Endothelial cell of hepatic sinusoid (primary cell): ENCODE results near the gene ZCCHC24.

Experiments
- in situ Hi-C: cut with HindIII; loops from 2 replicates; pipeline ENCODE4 v1.10.0; 2017; ENCODE audit warnings: low sequenced_read_pairs

ZCCHC24 gene

DNA sequence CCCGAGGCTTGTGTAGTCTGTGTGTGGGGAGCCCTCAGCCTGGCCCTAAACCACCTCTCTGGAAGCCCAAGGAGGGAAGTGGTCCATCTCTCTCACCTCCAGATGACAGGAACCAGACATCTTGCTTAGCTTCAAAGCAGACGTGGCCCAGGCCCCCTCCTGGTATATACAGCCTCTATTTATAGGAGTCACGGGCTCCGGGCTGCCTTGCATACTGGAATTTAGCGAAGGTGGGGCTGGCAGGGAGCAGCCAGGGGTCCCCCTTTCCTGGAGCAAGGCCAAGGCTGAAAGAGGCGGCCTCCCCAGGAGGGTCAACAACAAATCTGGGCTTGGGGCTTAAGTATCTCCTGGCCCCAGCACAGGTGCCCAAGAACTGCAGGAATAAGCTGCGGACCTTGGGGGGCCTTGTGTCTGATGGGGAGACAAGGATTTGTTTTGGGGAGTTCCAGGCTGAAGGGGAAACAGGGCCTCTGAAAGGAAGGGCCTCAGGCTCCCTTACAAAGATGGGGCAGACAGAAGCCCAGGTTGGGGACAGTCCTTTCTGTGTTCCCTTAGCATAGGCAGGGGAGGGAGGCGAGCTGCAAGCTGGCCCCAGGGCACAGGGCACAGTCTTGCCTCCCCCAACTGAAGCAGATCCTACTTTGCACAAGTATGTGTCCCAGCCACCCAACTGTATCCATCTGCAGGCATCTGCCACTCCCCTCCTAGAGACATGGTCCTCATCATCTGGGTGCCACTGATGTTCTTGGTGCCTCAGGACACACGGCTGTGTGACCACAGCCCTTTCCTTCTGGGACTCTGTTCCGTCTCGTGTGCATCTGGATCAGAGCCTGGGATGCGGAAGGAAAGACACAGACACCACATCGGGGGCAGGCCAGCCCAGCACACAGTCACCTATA, 11.9 kb downstream of the ZCCHC24 start:
- in situ Hi-C loops = no loop called here

DNA sequence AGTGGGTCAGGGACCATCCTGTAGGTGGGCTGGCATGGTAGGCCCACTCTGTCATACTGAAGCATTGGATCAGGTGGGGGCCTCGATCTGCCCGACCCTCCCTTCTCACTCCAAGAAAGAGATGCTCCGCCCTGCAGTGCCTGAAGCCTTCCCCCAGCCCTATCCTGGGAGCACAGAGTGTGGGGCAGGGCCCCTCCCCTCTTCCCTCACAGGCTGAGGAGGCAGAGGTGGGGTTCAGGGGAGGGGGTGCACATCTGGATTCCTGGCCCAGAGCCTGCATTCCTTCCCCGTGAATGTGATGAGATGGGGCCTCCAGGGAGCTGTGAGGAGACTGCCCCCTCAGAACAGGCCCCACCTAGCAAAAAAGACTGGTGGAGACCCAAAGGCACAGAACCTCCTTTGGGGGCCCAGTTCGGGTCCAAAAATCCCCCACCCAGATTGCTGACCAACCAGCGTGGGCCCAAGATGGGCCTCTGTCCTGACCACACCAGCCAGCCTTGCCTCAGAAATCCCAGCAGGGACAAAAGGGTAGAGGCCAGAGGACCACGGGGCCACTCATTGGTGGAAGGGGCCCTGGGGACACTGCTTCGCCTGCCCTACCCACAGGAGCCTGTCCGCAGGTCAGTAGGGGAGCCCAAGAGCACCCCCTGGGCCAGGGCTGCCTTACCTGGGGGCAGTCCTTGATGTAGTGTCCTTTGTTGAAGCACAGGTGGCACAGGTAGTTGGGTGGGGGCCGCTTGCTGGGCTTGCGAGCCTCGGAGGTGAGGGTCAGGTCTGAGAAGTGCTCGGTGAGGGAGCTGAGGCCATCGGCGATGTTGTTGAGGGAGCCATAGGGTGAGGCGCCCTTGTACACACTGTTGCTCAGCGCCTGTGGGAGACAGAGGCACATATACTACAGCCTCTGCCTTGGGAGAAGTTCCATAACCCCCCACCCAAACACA, 13.3 kb downstream of the ZCCHC24 start:
- in situ Hi-C loops = no loop called here

DNA sequence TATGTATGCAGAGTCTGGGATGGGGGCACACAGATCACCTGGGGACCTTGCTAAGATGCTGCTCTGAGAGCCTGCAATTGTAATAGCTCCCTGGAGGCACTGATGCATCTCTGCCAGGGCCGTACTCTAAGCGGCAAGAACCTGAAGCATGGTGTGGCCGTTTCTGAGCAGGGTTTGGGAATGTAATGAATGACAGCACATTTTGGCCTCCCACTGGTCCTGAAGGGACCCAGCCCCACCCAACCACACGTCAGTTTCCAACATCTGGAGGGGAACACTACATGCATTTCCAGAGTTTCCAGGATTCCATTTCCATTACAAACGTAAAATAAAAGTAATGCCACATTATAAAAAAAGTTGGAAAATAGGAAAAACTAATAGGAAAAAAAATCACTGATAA, 14.0 kb downstream of the ZCCHC24 start:
- in situ Hi-C loops = no loop called here

DNA sequence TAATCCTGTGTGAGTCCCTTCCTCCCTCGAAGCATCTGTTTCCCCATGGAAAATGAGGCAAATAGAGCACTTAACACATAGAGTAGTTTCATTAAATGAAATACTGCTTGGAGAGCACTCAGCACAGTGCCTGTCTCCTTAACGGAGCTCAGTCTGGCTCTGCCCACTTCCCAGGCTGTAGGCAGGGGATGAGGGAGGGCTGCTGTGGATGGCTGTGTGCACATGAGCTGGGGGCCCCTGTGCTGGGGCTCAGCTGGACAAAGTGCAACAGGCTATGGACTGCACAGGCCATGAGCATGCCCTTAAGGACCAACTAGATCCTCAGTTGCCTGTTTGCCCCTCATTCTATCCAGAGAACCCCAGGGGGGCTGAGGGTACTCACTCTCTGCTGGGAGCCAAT, 14.5 kb downstream of the ZCCHC24 start:
- in situ Hi-C loops = no loop called here

DNA sequence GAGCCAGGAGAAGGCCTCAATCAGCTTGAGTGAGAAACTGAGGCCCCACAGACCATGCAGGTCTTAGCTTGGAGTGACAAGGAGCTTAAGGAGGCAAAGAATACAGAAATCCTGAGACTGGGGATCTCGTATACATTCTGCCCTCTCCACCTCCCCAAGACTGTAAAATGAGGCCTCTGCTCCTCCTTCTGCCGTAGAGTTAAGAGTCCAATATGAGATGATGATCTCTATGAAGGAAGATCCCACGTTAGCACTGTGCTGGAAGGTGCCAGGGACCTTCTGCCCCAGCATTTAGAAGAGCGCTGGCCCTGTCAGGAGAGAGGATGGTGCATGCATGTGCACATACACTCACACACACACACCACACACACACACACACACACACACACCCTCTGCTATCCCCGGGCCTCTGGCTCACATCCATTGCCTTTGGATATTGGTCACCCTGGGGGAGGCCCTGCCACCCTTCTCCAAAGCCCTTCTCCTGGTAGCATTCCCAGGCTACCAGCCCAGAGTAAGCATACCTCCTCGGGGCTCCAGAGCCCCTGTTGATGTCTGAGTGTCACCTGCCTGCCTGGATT, 15.0 kb downstream of the ZCCHC24 start:
- in situ Hi-C loops = no loop called here

DNA sequence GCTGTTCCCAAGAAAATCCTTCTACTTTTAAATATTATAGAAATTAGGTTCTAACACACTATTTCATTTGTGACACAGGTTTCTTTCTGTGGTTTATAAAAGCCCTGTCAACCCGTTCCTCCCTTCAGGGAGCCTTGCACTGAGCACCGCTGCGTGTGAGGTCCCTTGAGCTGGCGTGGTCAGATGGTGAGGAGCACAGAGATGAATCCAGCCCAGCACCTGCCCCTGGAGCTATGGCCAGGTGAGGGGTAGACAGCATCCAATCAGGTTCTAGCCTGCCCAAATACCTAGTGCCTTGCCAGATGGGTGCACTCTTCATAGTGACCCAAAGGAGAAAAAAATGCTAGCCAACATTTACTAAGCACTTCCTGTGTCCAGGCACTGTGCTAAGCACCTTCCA, 15.7 kb downstream of the ZCCHC24 start:
- in situ Hi-C loops = no loop called here

DNA sequence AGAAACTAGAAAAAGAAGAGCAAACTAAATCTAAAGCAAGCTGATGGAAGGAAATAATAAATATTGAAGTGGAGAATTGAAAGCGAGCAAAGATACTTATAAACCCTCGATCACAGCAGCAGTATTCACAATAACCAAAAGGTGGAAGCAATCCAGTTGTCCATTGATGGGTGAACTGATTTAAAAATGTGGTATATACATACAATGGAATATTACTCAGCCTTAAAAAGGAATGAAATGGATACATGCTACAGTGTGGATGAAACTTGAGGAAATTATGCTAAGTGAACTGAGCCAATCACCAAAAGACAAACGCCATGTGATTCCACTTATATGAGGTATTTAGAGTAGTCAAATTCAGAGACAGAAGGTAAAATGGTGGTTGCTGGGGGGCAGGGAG, 17.5 kb downstream of the ZCCHC24 start:
- in situ Hi-C loops = no loop called here

DNA sequence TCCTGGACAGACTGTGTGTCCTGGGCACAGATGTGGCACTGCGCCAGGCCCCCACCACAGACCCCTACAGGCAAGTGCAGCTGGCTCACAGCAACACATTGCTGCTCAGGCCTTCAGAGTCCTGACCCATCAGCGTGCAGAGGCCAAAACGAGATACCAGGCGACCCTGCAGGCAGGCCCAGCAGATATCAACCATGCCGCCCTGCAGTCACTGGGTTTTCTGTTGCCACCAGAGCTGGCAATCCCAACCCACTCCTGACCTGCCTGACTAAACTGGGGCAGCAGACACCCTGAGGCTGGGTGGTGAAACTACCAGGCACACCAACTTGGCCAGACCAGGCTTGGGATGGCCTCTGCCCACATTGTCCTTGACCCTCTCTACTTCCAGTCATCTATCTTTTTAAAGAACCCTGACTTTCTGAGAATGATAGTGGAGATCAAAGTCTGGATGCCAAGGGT, 20.3 kb downstream of the ZCCHC24 start:
- in situ Hi-C loops = no loop called here

DNA sequence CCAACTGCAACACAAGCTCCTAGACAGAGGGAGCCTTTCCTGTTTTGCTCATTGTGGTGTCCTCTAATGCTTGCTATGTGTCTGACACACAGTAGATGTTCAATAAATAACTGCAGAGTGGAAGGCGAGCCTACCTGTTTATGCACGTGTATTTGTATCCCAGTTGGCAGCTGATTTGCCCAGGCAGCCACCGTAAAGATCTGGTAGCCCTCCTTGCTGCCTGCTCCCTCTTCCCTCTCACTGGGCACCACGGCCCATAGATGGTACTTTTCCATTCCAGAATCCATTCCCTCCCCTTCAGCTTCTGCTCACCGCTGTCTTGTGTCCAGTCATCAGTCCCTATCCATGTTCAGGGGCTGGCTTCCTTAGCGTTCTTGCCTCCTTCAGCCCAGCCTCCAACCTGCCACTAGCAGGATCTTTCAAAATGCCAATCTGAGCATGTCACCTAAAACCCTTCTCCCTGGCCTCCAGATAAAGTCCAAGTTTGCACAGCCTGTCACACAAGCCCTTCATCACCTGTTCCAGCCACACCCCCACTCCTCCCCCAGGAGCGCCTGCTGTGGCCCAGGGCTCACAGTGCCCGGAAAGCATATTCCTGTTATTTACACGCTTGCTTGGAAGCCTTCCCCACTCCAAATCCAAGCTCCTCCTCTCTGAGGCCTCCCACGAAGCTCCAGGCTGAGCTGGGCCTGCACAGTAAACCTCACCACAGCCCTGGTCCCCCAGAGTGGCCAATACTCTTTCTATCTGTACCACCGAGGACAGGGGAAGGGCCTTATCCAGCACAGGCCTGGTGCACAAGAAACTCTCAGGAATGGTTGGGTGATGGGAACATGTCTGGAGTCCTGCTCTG, 21.0 kb downstream of the ZCCHC24 start:
- in situ Hi-C loops = no loop called here

DNA sequence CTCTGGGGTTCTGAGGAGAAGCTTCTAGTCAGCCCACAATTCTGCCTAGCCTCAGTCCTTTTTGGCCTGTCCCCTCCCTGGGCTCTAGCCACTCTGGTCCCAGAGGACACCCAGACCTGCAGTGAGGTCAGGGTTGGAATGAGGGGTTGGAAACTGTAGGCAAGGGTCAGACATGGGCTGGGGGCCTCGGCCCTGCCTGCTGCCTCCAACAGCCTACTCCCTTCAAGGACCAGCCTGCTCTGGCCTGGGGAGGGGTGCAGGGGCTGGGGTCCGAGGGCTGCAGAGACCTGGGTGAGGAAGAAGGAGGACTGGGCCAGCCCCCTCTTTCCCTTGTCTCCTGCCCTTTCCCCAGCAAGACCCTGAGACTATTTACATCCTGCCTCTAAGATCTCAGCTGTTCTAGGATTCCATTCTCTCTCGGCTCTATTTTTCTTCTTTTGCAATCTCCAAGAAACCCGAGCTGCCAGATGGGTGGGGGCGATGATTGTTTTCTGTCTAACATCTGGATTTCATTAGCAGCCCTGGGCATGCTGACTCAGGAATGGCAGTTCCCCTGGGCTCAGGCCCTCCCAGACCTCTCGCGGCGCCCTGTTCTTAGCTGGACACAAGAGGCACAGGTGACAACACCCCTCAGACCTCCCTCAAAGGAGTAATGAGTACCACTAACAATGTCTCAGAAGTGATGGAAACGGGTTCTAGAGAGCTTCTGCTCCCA, 23.1 kb downstream of the ZCCHC24 start:
- in situ Hi-C loops = no loop called here

DNA sequence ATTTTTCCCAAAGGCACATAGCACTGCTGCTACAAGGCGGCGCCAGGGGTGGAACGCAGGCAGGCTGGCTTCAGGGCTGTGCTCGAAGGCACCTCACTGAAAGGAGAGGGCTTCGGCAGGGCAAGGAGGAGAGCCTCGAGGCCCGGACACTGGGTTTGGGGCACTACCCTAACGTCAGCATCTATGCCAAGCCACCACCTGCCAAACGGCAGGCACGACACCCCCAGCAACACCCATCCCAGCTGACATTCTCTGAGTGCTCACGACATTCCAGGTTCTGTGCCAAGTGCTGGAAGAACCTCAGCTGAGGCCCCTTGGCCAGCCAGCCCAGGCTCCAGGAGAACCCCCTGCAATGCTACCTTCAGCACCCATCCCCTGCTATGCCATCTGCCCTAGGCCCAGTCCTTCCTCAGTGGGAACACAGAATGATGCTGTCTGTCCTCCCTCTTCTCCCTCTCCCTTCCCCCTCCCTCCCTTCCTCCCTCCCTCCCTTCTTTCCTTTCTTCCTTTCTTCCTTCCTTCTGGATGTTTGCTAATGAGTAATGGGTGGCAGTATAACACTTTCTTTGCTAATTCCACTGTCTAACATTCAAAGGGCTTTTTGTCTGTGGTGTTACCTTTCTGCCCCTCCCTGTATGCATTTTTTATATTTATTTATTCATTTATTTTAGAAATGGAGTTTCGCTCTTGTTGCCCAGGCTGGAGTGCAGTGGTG, 24.3 kb downstream of the ZCCHC24 start:
- in situ Hi-C loops = no loop called here

DNA sequence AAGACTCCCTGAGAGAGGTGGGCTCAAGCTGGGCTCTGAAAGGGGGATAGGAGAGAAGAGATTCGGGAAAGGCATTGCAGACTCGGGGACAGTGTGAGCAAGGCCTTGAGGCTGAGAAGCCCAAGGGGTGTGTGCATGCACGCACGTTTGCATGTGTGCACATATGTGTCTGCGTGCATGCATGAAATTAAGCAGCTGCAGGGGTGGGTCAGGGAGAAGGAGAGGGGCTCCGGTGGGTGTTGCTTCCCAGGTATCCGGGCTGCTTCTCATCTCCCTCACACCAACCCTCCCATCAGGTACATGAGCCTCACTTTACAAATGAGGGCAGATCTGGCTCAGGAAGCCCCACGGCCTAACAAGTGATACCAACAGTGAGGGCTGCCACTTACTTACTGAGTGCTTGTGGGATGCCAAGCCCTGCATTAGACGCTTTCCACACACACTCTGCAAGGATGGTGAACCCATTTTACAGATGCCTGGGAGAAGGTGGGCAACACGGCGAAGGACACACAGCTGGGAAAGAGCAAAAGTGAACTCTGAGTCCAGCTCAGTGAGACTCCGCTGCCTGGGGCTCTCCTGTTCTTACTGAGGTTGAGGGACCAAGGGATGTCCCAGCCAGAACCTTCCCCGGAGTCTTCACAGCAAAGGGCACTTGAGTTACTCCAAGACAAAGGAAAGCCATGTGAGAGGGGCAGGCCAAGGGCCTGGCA, 26.4 kb downstream of the ZCCHC24 start:
- in situ Hi-C loops = no loop called here

DNA sequence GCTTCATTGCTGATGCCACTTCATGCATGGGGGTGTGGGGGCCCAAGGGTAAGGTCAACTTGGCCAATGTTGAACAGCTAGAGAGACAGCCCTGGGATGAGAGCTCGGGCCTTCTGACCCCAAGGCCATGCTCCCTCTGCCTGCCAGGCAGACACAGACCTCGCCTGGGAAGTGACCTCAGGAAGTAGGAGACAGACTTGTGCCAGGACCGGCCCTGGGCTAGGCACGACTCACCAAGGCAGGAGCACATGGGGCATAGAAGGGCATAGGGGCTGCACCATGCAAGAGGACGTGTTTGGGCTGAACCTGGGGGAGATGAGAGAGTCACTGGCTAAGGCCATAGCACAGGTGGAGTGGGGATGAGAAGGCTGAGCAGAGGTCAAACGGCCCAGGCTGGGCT, 27.1 kb downstream of the ZCCHC24 start:
- in situ Hi-C loops = no loop called here

DNA sequence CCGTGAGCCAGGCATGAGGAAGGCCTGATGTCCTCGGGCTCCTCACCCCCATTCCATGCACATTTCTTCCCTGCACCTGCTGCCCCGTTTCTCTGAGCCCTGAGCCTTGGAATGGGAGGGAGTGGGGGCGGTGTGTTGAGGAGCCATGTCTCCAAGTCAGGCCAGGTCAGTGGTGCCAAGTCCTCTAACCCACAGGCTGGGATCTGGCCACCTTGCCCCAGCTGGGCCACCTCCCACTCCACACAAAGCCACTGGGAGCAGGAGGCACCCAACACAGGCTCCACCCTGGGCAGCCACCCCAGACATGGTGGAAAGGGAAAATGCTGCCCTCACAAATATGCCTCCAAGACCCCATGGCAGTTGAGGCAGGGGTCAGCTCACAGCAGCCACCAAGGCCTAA, 27.7 kb downstream of the ZCCHC24 start:
- in situ Hi-C loops = no loop called here

DNA sequence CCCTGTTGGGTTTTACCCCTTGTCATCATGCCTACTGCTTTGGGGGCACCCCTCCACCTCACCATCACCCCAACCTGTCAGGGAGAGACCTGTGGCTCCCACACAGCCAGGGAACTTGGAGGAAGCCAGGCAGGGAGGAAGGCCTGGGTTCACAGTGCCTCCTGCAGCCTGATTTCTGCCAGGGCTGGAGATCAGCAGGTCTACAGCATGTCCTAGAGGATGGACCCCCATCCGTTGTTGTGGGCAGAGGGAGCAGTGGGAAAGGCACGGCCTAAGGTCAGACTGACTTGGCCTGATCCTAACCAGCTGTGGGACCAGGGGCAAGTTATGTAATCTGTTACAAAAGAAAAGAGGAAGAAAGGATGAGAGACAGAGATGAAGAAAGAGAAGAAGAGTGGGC, 28.2 kb downstream of the ZCCHC24 start:
- in situ Hi-C loops = no loop called here

DNA sequence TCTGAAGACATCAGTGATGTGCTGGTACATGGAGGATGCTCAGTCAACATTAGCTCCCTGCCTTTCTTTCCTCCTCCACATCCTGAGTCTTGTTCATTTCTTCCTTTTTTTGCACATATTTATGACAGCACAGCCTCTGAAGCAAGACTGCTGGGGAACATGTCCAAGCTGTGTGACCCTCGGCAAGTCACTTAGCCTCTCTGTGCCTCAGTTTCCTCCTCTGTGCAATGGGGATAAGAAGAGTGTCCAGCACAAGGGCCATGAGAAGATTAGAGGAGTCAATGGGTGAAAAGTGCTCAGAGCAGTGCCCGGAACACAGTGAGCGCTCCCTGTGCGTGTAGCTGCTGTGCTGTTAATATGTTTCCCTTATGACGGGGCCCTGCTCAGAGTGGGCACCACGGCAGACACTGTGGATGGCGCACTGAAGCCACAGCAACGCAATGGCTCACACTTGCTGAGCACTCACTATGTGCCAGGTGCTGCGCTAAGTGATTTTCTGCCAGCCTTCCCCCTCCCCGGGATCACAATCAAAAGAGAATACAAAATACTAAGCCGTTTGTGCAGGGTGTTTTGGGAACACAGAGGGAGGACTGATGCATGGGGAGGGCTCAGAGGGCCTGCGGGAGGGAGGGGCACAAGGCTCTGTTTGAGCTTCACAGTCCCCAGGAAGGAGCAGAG, 28.7 kb downstream of the ZCCHC24 start:
- in situ Hi-C loops = no loop called here

DNA sequence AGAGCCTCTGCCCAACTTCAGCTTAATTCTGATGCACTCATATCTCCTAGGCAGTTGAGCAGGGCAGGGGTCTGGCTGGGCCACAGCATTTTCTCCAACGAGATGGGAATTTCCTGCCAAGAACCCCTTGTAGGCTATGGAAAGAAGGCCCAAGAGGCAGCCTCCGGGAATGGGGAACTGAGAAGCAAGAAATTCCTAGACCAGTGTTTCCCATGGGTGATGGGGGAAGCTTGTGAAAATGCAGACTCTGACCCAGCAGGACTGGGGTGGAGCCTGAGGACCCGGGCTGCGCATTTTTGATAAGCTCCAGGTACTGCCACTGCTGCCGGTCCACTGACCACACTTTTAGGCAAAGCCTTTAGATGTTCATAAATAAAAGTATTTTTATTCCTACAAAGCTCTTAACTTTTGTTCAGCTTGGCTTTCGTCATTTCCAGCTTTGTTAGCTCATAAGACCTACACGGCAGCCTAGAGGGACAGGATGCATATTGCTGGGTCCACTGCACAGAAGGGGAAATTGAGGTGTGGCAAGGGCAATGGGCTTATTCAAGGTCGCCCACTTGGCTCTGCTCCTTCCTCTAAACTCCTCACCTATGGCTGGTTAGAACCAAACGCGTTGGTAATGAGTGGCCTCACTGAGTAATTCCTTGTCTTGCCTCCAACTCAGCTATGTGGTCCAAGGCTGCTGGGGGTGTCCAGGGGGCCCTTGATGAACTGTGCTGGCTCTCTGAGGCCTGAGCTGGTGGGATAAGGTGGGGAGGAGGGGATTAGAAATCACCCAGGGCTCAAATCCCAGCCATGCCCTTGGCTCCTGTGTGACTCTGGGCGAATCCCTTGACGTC, 29.5 kb downstream of the ZCCHC24 start:
- in situ Hi-C loops = no loop called here
